Tibial nerve (tissue), 4 donors: ENCODE measurements around the gene MBNL2. TPM values are rescaled to one million over a fixed set of nuclear protein-coding genes. Genes with fewer than 3 reads are reported as not detected.

Experiments used
- DNase-seq, 2 donors: peaks; one replicate each; pipeline ENCODE4 v3.0.0-alpha.2; 2019; ENCODE audit warnings: low spot score in 2 of 2
- H3K27ac ChIP-seq, 4 donors: fragments of 200-600 bp; sonication (generic) in 3 of 4; one replicate each; pipeline ENCODE4 v1.5.1; 2017 to 2019; ENCODE audit warnings: mild to moderate bottlenecking in 1 of 4
- H3K27me3 ChIP-seq, 2 donors: fragments of 200-600 bp; sonication (generic) in 1 of 2; one replicate each; pipeline versions ENCODE4 v1.5.1 to v1.6.0; 2017 to 2019
- H3K36me3 ChIP-seq, 3 donors: fragments of 200-600 bp; sonication (generic); one replicate each; pipeline ENCODE4 v1.5.1; 2018 to 2019
- H3K4me1 ChIP-seq, 4 donors: fragments of 200-600 bp; sonication (generic) in 3 of 4; one replicate each; pipeline ENCODE4 v1.5.1; 2017 to 2019
- H3K4me3 ChIP-seq, 4 donors: fragments of 200-600 bp; sonication (generic) in 3 of 4; one replicate each; pipeline ENCODE4 v1.5.1; 2017 to 2019; ENCODE audit warnings: mild to moderate bottlenecking in 1 of 4, moderate library complexity in 1 of 4
- H3K9me3 ChIP-seq, 4 donors: fragments of 200-600 bp; sonication (generic) in 3 of 4; one replicate each; pipeline ENCODE4 v1.5.1; 2017 to 2019
- CTCF ChIP-seq, 5 experiments: fragments of 200-600 bp in 3 of 5; fragments of 450-650 bp in 2 of 5; sonication (generic) in 3 of 5; IDR thresholded peaks; one replicate each; pipeline ENCODE4 v1.5.1; 2016 to 2019; ENCODE audit warnings: antibody characterized with exemption in 5 of 5, mild to moderate bottlenecking in 3 of 5, moderate library complexity in 2 of 5
- EP300 ChIP-seq, 2 donors: sonication (generic); formaldehyde crosslinking; IDR thresholded peaks; one replicate each; pipeline ENCODE4 v1.6.1; 2017; ENCODE audit warnings: antibody characterized with exemption in 2 of 2, mild to moderate bottlenecking in 1 of 2
- POLR2A ChIP-seq, 2 donors: fragments of 450-650 bp; IDR thresholded peaks; one replicate each; pipeline ENCODE4 v1.6.1; 2017; ENCODE audit warnings: antibody characterized with exemption in 2 of 2, mild to moderate bottlenecking in 2 of 2, moderate library complexity in 2 of 2
- WGBS, 2 donors: methylation state at CpG; one replicate each; pipeline ENCODE4 v1.1.5; 2018; 5-methylcytosine and 5-hydroxymethylcytosine counted together
- small RNA-seq: library from RNA; depleted of rRNA; stranded (forward); fragments of <200 nt; gene quantifications from one replicate; pipeline ENCODE3, GENCODE V24; 2016
- total RNA-seq, 4 donors: library from RNA; depleted of rRNA; stranded (reverse); fragments of >200 nt; gene quantifications; one replicate each; pipeline ENCODE4 v1.1.0, GENCODE V29; 2016

Gene MBNL2
- total RNA-seq, 4 donors from 2014 or later: 87.9 to 126 (median 95.5) TPM

GRCh38 chr13:97437729-97438128 lies 215.6 kb downstream of the MBNL2 start:
- Histone ChIP-seq H3K27me3 (no peaks in the 10 kb centered on the region), H3K36me3 (no peaks in the 10 kb centered on the region), H3K4me1 (peaks cover 0 to 71% (median 14%) of the 10 kb centered on the region in 4 donors), H3K4me3 (no peak overlapping the region), H3K9me3 (no peaks in the 10 kb centered on the region), H3K27ac (no peak overlapping the region)
- DNase-seq: no peak
- WGBS, 2 donors: 46 to 51% methylated on average over 2 of the region's 2 CpGs
- TF ChIP-seq EP300 (IDR thresholded peaks at IDR 0.05) (no peak), CTCF (IDR thresholded peaks at IDR 0.05) (no peak), POLR2A (IDR thresholded peaks at IDR 0.05) (no peak)

GRCh38 chr13:97438856-97439595 lies 216.9 kb downstream of the MBNL2 start:
- TF ChIP-seq POLR2A (IDR thresholded peaks at IDR 0.05) (no peak), CTCF (IDR thresholded peaks at IDR 0.05) (no peak), EP300 (IDR thresholded peaks at IDR 0.05) (no peak)
- H3K4me3 ChIP-seq: no peak overlapping the region
- peaks cover 0 to 3% (median 0%) of the 10 kb centered on the region in 3 donors for H3K36me3 ChIP-seq
- H3K27me3 ChIP-seq: no peaks in the 10 kb centered on the region
- WGBS, 2 donors: 62 to 64% methylated on average over 3 of the region's 3 CpGs
- H3K9me3 ChIP-seq: no peaks in the 10 kb centered on the region
- DNase-seq: no peak
- H3K27ac ChIP-seq: no peak overlapping the region
- peaks cover 0 to 72% (median 14%) of the 10 kb centered on the region in 4 donors for H3K4me1 ChIP-seq

GRCh38 chr13:97440598-97441170 lies 218.6 kb downstream of the MBNL2 start:
- Histone ChIP-seq H3K27ac (no peak overlapping the region), H3K27me3 (no peaks in the 10 kb centered on the region), H3K4me3 (no peak overlapping the region), H3K9me3 (no peaks in the 10 kb centered on the region), H3K4me1 (peaks cover 0 to 69% (median 14%) of the 10 kb centered on the region in 4 donors), H3K36me3 (peaks cover 0 to 13% (median 0%) of the 10 kb centered on the region in 3 donors)
- 43% methylated on average over 2 of the region's 2 CpGs for WGBS, 2 donors
- TF ChIP-seq CTCF (IDR thresholded peaks at IDR 0.05) (no peak), POLR2A (IDR thresholded peaks at IDR 0.05) (no peak), EP300 (IDR thresholded peaks at IDR 0.05) (no peak)
- no peak for DNase-seq

GRCh38 chr13:97441368-97441767 lies 219.2 kb downstream of the MBNL2 start:
- Histone ChIP-seq H3K27me3 (no peaks in the 10 kb centered on the region), H3K36me3 (peaks cover 0 to 15% (median 0%) of the 10 kb centered on the region in 3 donors), H3K9me3 (no peaks in the 10 kb centered on the region), H3K4me3 (no peak overlapping the region), H3K4me1 (peaks cover 0 to 62% (median 12%) of the 10 kb centered on the region in 4 donors), H3K27ac (no peak overlapping the region)
- TF ChIP-seq EP300 (IDR thresholded peaks at IDR 0.05): no peak
- TF ChIP-seq CTCF (IDR thresholded peaks at IDR 0.05): no peak
- no peak for TF ChIP-seq POLR2A (IDR thresholded peaks at IDR 0.05)
- DNase-seq: no peak

Small RNAs within 50 kb of the gene (small RNA-seq; reads per million reads assigned to genes)
- gene AL442067.1 (not detected), gene RNA5SP37 (not detected)

Other genes with a start within 250 kb of the MBNL2 start
- gene OXGR1, start 227.9 kb upstream of the MBNL2 start, total RNA-seq: not detected
- 10 to 100 TPM; 32.4 to 45.7 (median 33.5) TPM for gene RAP2A, start 211.8 kb downstream of the MBNL2 start, total RNA-seq